ENCODE results near the gene HSPA2.

DNA sequence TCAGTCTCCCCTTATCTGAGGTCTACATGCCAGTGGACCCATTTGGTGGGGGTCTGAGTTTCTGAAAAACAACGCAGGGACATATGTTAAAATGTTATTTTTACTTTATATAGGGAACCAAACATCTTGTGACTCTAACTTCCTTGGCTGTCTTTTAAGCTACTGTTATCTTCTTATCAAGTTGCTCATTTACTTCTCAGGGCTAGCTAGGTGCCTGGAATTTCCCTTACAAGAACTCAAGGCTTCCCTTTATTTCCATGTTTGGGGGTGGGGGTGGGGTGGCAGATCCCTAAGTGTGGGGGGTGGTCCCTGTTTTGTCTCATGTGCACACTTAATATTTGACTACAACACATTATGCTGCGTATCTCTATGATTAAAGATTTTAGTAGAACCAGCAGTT lies 40.8 kb downstream of the HSPA2 start:
- TF ChIP-seq, protein P1, sequence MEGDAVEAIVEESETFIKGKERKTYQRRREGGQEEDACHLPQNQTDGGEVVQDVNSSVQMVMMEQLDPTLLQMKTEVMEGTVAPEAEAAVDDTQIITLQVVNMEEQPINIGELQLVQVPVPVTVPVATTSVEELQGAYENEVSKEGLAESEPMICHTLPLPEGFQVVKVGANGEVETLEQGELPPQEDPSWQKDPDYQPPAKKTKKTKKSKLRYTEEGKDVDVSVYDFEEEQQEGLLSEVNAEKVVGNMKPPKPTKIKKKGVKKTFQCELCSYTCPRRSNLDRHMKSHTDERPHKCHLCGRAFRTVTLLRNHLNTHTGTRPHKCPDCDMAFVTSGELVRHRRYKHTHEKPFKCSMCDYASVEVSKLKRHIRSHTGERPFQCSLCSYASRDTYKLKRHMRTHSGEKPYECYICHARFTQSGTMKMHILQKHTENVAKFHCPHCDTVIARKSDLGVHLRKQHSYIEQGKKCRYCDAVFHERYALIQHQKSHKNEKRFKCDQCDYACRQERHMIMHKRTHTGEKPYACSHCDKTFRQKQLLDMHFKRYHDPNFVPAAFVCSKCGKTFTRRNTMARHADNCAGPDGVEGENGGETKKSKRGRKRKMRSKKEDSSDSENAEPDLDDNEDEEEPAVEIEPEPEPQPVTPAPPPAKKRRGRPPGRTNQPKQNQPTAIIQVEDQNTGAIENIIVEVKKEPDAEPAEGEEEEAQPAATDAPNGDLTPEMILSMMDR (IDR thresholded peaks at IDR 0.05): no peak
- no peak for TF ChIP-seq EZH2 (IDR thresholded peaks at IDR 0.05; ENCODE audit: borderline replicate concordance, insufficient read depth, low read depth, low read length, poor library complexity, severe bottlenecking)

All from B cell (primary cell).